Lower leg skin (tissue), 3 donors: ENCODE measurements around the gene HSPB9.

Experiments
- CTCF ChIP-seq, 3 donors: fragments of 450-650 bp; IDR thresholded peaks; one replicate each; pipeline ENCODE4 v1.5.1; 2016; ENCODE audit warnings: antibody characterized with exemption in 3 of 3, mild to moderate bottlenecking in 3 of 3, moderate library complexity in 2 of 3
- POLR2A ChIP-seq, 2 donors: fragments of 450-650 bp; IDR thresholded peaks; one replicate each; pipeline ENCODE4 v1.6.1; 2016 to 2017; ENCODE audit warnings: antibody characterized with exemption in 2 of 2, mild to moderate bottlenecking in 1 of 2, moderate library complexity in 1 of 2

- TF ChIP-seq CTCF (IDR thresholded peaks at IDR 0.05): no peak
- TF ChIP-seq POLR2A (IDR thresholded peaks at IDR 0.05): no peak
Observed at GRCh38 chr17:42111265-42111636, 11.4 kb upstream of the HSPB9 start.
